Measurements from ENCODE around the gene GRWD1.

GRWD1 gene

DNA sequence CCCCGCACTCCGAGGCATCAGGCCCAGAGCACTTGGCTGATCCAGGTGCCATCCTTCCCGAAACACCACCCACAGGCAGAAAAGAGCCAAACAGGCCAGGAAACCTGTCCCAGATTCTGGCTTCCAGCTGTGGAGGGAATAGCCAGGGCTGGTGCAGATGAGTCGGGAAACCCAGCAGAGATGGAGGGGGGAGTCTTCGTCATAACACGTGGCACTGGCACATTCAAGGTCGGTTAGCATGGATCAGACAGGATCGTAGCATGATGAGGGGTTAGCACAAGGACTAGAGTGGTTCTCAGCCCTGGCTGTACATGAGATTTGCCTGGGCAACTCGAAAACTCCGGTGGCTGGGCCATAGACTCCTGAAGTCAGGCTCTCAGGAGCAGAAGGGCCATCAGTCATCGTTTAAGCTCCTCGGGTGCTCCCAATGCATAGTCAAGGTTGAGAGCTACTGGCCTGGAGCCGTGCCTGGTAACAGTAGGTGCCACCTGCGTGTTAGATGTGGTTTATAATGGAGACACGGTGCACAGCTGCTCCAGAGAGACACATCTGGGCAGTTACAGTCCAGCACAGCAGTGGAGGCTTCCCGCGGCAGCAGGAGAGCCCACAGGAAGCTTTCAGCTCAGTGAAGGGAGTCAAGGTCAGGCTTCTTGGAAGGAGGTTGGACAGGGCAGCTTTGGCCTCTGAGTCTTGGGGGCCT, 29.7 kb downstream of the GRWD1 start:
- no peak for DNase-seq (ENCODE audit: extremely low read depth, insufficient read length)
- TF ChIP-seq, protein P1, sequence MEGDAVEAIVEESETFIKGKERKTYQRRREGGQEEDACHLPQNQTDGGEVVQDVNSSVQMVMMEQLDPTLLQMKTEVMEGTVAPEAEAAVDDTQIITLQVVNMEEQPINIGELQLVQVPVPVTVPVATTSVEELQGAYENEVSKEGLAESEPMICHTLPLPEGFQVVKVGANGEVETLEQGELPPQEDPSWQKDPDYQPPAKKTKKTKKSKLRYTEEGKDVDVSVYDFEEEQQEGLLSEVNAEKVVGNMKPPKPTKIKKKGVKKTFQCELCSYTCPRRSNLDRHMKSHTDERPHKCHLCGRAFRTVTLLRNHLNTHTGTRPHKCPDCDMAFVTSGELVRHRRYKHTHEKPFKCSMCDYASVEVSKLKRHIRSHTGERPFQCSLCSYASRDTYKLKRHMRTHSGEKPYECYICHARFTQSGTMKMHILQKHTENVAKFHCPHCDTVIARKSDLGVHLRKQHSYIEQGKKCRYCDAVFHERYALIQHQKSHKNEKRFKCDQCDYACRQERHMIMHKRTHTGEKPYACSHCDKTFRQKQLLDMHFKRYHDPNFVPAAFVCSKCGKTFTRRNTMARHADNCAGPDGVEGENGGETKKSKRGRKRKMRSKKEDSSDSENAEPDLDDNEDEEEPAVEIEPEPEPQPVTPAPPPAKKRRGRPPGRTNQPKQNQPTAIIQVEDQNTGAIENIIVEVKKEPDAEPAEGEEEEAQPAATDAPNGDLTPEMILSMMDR (IDR thresholded peaks at IDR 0.05; ENCODE audit: insufficient read depth, low read length, poor library complexity, severe bottlenecking) = no peak
- H3K36me3 ChIP-seq (ENCODE audit: control insufficient read depth, insufficient read depth, low read length) = peaks cover 32% of the 10 kb centered on the region
- H3K4me3 ChIP-seq (replicated peaks; ENCODE audit: low read depth, low read length) = no peak overlapping the region
- H3K27me3 ChIP-seq (replicated peaks; ENCODE audit: control insufficient read depth, insufficient read depth, low read length) = no peaks in the 10 kb centered on the region

DNA sequence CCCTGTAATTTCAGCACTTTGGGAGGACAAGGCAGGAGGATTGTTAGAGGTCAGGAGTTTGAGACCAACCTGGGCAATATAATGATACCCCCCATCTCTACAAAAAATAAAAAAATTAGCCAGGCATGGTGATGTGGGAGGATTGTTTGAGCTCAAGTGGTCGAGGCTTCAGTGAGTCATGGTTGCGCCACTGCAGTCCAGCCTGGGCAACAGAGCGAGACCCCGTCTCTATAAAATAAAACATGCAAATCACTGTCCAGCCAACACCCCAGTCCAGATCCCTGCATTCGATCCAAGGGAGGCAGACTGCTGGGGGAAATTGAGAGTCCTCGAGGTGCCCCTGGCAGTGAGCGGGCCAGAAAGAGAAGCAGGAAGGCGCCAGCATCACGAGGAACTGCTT, 30.4 kb downstream of the GRWD1 start:
- Histone ChIP-seq H3K27me3 (replicated peaks; ENCODE audit: control insufficient read depth, insufficient read depth, low read length) (no peaks in the 10 kb centered on the region), H3K4me3 (replicated peaks; ENCODE audit: low read depth, low read length) (no peak overlapping the region), H3K36me3 (ENCODE audit: control insufficient read depth, insufficient read depth, low read length) (peaks cover 27% of the 10 kb centered on the region)
- DNase-seq (ENCODE audit: extremely low read depth, insufficient read length) = no peak
- TF ChIP-seq, protein P1 (IDR thresholded peaks at IDR 0.05; ENCODE audit: insufficient read depth, low read length, poor library complexity, severe bottlenecking) = no peak

DNA sequence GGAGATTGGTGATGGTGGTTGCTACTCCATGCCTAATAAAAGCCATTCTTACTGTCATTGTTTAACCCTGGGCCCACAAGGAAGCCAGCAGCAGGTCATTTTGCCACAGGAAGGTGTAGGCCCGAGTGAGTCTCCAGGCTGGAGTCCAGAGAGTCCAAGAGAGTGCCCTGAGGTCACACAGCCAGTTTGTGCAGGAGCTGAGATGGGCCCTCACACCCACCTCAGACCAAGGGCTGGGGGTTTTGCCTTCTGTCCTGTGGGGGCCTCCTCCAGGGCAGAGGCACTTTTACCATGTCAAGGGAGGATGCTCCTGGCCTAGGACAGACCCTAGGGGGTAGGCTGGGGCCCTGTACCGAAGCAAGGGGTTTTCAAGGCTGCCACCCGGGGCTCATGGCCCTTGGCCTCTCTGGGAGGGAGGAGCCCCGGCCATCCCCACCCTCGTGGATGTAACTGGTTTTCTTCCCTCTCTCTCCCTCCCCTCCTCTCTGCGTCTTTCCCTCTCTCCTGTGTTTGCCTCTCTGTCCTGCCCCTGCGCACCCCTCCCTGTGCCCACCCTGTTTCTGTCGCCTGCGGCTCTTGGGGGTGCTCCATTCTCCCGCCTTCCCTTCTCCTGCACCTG, 31.4 kb downstream of the GRWD1 start:
- H3K4me3 ChIP-seq (replicated peaks; ENCODE audit: low read depth, low read length) = no peak overlapping the region
- peaks cover 24% of the 10 kb centered on the region for H3K36me3 ChIP-seq (ENCODE audit: control insufficient read depth, insufficient read depth, low read length)
- TF ChIP-seq, protein P1 (IDR thresholded peaks at IDR 0.05; ENCODE audit: insufficient read depth, low read length, poor library complexity, severe bottlenecking) = no peak
- H3K27me3 ChIP-seq (replicated peaks; ENCODE audit: control insufficient read depth, insufficient read depth, low read length) = no peaks in the 10 kb centered on the region
- DNase-seq (ENCODE audit: extremely low read depth, insufficient read length) = no peak

DNA sequence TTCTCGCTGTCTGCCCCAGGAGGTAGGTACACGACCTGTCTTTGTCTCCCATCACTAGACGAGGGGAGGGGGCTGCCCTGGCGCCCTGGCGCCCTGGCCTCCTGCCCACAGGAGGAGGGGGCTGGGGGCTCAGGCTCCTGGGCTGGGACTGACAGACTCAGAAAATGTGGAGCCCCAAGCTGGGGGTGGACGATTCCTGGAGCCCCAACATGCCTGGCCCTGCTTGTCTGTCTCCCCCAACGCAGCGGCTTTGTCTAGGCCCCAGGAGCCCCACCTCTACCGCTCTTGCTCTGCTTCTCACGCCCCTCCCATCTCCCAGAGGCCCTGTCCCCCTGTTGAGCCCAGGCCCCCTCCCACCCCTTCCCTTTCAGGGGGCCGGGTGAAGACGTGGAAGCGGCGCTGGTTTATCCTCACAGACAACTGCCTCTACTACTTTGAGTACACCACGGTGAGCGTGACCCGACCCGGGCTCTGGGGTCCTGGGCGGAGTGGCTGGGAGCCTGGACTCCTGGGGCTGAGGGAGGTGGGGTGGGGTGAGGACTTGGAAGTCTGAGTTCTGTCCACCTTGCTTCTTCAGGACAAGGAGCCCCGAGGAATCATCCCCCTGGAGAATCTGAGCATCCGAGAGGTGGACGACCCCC, 32.0 kb downstream of the GRWD1 start:
- no peak for DNase-seq (ENCODE audit: extremely low read depth, insufficient read length)
- H3K36me3 ChIP-seq (ENCODE audit: control insufficient read depth, insufficient read depth, low read length) = peaks cover 24% of the 10 kb centered on the region
- H3K4me3 ChIP-seq (replicated peaks; ENCODE audit: low read depth, low read length) = no peak overlapping the region
- no peaks in the 10 kb centered on the region for H3K27me3 ChIP-seq (replicated peaks; ENCODE audit: control insufficient read depth, insufficient read depth, low read length)
- TF ChIP-seq, protein P1 (IDR thresholded peaks at IDR 0.05; ENCODE audit: insufficient read depth, low read length, poor library complexity, severe bottlenecking) = no peak

DNA sequence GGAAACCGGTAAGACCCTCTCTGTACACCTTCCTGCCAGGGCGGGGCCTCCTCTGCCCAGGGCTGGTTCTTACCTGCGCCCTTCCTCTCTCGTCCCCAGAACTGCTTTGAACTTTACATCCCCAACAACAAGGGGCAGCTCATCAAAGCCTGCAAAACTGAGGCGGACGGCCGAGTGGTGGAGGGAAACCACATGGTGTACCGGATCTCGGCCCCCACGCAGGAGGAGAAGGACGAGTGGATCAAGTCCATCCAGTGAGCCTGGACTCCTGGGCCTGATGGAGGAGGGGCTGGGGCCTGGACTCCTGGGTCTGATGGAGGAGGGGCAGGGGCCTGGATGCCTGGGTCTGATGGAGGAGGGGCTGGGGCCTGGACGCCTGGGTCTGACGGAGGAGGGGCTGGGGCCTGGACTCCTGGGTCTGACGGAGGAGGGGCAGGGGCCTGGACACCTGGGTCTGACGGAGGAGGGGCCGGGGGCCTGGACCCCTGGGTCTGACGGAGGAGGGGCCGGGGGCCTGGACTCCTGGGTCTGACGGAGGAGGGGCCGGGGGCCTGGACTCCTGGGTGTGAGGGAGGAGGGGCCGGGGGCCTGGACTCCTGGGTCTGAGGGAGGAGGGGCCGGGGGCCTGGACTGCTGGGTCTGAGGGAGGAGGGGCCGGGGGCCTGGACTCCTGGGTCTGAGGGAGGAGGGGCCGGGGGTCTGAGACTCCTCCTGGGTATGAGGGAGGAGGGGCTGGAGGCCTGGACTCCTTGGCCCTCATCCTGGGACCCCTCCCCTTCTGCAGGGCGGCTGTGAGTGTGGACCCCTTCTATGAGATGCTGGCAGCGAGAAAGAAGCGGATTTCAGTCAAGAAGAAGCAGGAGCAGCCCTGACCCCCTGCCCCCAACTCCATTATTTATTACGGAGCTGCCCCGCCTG, 32.8 kb downstream of the GRWD1 start:
- H3K27me3 ChIP-seq (replicated peaks; ENCODE audit: control insufficient read depth, insufficient read depth, low read length) = no peaks in the 10 kb centered on the region
- no peak for DNase-seq (ENCODE audit: extremely low read depth, insufficient read length)
- H3K36me3 ChIP-seq (ENCODE audit: control insufficient read depth, insufficient read depth, low read length) = peaks cover 19% of the 10 kb centered on the region
- H3K4me3 ChIP-seq (replicated peaks; ENCODE audit: low read depth, low read length) = no peak overlapping the region
- TF ChIP-seq, protein P1 (IDR thresholded peaks at IDR 0.05; ENCODE audit: insufficient read depth, low read length, poor library complexity, severe bottlenecking) = no peak

Measured in GM06990 (cell line).